CD8-positive, alpha-beta memory T cell (primary cell): Measurements from ENCODE around the gene VCL. TPM values are rescaled to one million over a fixed set of nuclear protein-coding genes. Genes with fewer than 3 reads are reported as not detected.
A peak's percentile ranks its signal among the peaks of the same experiment; 100 is the strongest.
"Not testable (repeated sequence)": the region's sequence is repeated elsewhere in the genome, so short reads cannot be mapped to it uniquely, and the experiment has no call there.

Source experiments
- CTCF ChIA-PET: fragments of 350-600 bp; sonication (Branson Sonifier 250); formaldehyde crosslinking; loops from one replicate; lab custom pipeline; 2021; ENCODE audit warnings: antibody characterized with exemption; lab: Charles Lee
- POLR2A ChIA-PET: fragments of 350-600 bp; sonication (Branson Sonifier 250); formaldehyde crosslinking; loops from one replicate; lab custom pipeline; 2021; ENCODE audit warnings: antibody characterized with exemption; lab: Charles Lee
- DNase-seq, 5 donors: peaks; one replicate each; pipeline versions ENCODE4 v3.0.0 to v3.0.0-alpha.2; 2020 to 2022; ENCODE audit warnings: mixed read lengths in 1 of 5
- H3K27ac ChIP-seq: one replicate; pipeline ENCODE4 v1.7.0; 2013; ENCODE audit warnings: low read depth, mild to moderate bottlenecking, low read length, moderate library complexity
- H3K27me3 ChIP-seq: 2 replicates; pipeline ENCODE4 v1.7.0; 2013; ENCODE audit warnings: low read length, mild to moderate bottlenecking; ENCODE audit not compliant: insufficient read depth, poor library complexity, severe bottlenecking
- H3K36me3 ChIP-seq: 2 replicates; pipeline ENCODE4 v1.7.0; 2013; ENCODE audit warnings: mild to moderate bottlenecking, low read length, moderate library complexity; ENCODE audit not compliant: insufficient read depth
- H3K4me1 ChIP-seq: 2 replicates; pipeline ENCODE4 v1.7.0; 2013; ENCODE audit warnings: mild to moderate bottlenecking, low read length, moderate library complexity; ENCODE audit not compliant: insufficient read depth
- H3K4me3 ChIP-seq: 2 replicates; pipeline ENCODE4 v1.7.0; 2013; ENCODE audit warnings: mild to moderate bottlenecking, low read length
- H3K9me3 ChIP-seq: 2 replicates; pipeline ENCODE4 v1.7.0; 2013; ENCODE audit warnings: mild to moderate bottlenecking, low read length
- H3K27ac Mint-ChIP-seq, 8 donors: one replicate each; pipeline ENCODE4 v1.8.0; 2020 to 2021; ENCODE audit warnings: mixed read lengths in 8 of 8, mild to moderate bottlenecking in 6 of 8, inconsistent platforms in 3 of 8, moderate library complexity in 3 of 8
- H3K27me3 Mint-ChIP-seq, 2 donors: one replicate each; pipeline ENCODE4 v1.8.0; 2020 to 2021; ENCODE audit warnings: mixed read lengths in 2 of 2, mild to moderate bottlenecking in 1 of 2, moderate library complexity in 1 of 2
- H3K36me3 Mint-ChIP-seq, 3 donors: one replicate each; pipeline ENCODE4 v1.8.0; 2020 to 2021; ENCODE audit warnings: mixed read lengths in 3 of 3, inconsistent platforms in 1 of 3, mild to moderate bottlenecking in 1 of 3
- H3K4me1 Mint-ChIP-seq, 3 donors: one replicate each; pipeline ENCODE4 v1.8.0; 2020 to 2021; ENCODE audit warnings: mixed read lengths in 3 of 3, inconsistent platforms in 1 of 3, mild to moderate bottlenecking in 1 of 3
- H3K4me3 Mint-ChIP-seq, 7 donors: one replicate each; pipeline ENCODE4 v1.8.0; 2020 to 2021; ENCODE audit warnings: mixed read lengths in 7 of 7, mild to moderate bottlenecking in 6 of 7, moderate library complexity in 4 of 7, inconsistent platforms in 2 of 7
- H3K9me3 Mint-ChIP-seq, 5 donors: one replicate each; pipeline ENCODE4 v1.8.0; 2020 to 2022; ENCODE audit warnings: mixed read lengths in 5 of 5, mild to moderate bottlenecking in 3 of 5, moderate library complexity in 2 of 5, inconsistent platforms in 1 of 5
- polyA plus RNA-seq: library from polyadenylated mRNA; unstranded; fragments of 300-500 nt; fragmentation: Illumina TruSeq; gene quantifications from one replicate; pipeline ENCODE4 v1.2.3, GENCODE V29; 2021
- total RNA-seq, 2 experiments: library from RNA; stranded (reverse); gene quantifications; one replicate each; pipeline ENCODE4 v1.2.3, GENCODE V29; 2021

VCL gene
- total and polyA plus RNA-seq, 3 experiments from 2014 or later = 30.6 to 43.7 (median 31.2) TPM

- Mint-ChIP-seq H3K4me3 (no peak overlapping the region), H3K27ac (peak overlapping the region in 5 of 8 donors; percentile 3 to 91 (median 24)), H3K9me3 (no peaks in the 10 kb centered on the region), H3K27me3 (no peaks in the 10 kb centered on the region), H3K4me1 (peaks cover 23 to 44% (median 30%) of the 10 kb centered on the region in 3 donors), H3K36me3 (peaks cover 0 to 5% (median 0%) of the 10 kb centered on the region in 3 donors)
- Histone ChIP-seq H3K27me3 (no peaks in the 10 kb centered on the region), H3K4me3 (no peak overlapping the region), H3K4me1 (peaks cover 5% of the 10 kb centered on the region), H3K27ac (no peak overlapping the region), H3K36me3 (no peaks in the 10 kb centered on the region), H3K9me3 (no peaks in the 10 kb centered on the region)
- POLR2A ChIA-PET = no interaction called here
- DNase-seq = no peak
- CTCF ChIA-PET = interaction anchor here (1.1 to 1.4 kb wide), 2 partner anchors 85 to 139 kb away, joined by 3 read pairs; no protein-coding TSS in a partner anchor
These were observed 27.6 kb downstream of the VCL start for GRCh38 chr10:74025380-74025978.

DNA sequence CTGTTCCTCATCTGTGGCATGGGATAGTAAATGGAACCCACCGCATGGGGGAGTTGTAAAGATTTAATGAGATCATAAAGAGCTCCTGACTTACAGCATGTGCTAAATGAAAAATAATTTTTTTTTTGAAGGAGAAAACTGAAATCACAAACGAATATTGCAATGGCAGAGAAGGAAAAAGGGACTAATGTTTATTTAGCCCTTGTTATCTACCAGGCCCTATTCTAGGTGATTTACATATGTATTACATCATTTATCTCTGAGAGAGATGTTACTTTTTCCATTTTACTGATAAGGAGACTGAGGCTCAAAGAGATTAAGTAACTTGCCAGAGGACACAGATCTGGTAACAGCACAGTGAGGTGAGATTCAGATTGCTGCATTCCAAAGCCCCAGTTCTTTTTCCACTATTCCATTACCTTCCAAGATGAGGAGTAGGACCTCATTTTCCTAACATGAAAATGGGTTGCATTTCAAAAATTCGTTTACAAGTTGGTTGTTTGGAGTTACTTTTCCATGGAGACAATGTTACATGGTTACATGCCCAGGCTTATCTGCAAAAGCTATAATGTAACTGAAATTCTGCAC lies 28.6 kb downstream of the VCL start:
- Histone ChIP-seq H3K4me3 (no peak overlapping the region), H3K27me3 (no peaks in the 10 kb centered on the region), H3K36me3 (no peaks in the 10 kb centered on the region), H3K4me1 (peaks cover 15% of the 10 kb centered on the region), H3K27ac (no peak overlapping the region), H3K9me3 (no peaks in the 10 kb centered on the region)
- ChIA-PET CTCF (interaction anchor here (1.7 kb wide), 1 partner anchor 139 kb away, joined by 3 read pairs; no protein-coding TSS in a partner anchor), POLR2A (no interaction called here)
- DNase-seq = no peak
- Mint-ChIP-seq H3K27ac (peak overlapping the region in 4 of 8 donors; percentile 15 to 61 (median 21)), H3K4me1 (peaks cover 23 to 43% (median 33%) of the 10 kb centered on the region in 3 donors), H3K9me3 (no peaks in the 10 kb centered on the region), H3K36me3 (peaks cover 0 to 5% (median 4%) of the 10 kb centered on the region in 3 donors), H3K27me3 (no peaks in the 10 kb centered on the region), H3K4me3 (no peak overlapping the region)

- Mint-ChIP-seq H3K4me3 (no peak overlapping the region), H3K27ac (no peak overlapping the region), H3K36me3 (peaks cover 0 to 4% (median 2%) of the 10 kb centered on the region in 3 donors), H3K9me3 (no peaks in the 10 kb centered on the region), H3K27me3 (no peaks in the 10 kb centered on the region), H3K4me1 (peaks cover 20 to 38% (median 29%) of the 10 kb centered on the region in 3 donors)
- Histone ChIP-seq H3K36me3 (no peaks in the 10 kb centered on the region), H3K4me3 (no peak overlapping the region), H3K27me3 (no peaks in the 10 kb centered on the region), H3K9me3 (no peaks in the 10 kb centered on the region), H3K4me1 (peaks cover 15% of the 10 kb centered on the region), H3K27ac (no peak overlapping the region)
- DNase-seq = no peak
- ChIA-PET CTCF (interaction anchor here (1.7 kb wide), 1 partner anchor 140 kb away, joined by 3 read pairs; no protein-coding TSS in a partner anchor), POLR2A (no interaction called here)
These were observed 29.8 kb downstream of the VCL start for GRCh38 chr10:74027702-74028101.

DNA sequence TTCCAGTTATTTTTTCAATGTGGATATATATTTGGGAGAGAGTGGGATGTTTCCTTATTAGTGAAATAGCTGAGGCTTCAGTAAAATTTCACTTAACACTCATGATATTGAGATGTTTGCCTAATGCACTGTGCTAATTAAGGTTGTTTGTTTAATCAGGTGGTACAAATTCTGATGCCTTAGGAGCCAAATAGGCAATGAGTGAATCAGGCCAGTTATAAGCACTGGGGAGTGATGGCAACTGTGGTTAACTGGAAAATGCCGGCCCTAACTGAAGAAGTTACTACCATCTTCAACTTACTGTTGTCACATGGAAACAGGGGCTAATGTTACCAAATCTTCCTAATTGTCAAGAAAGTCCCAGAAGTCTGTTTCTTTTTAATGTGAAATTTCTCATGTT lies 32.0 kb downstream of the VCL start:
- ChIA-PET CTCF (interaction anchor here (1.6 kb wide), 1 partner anchor 141 kb away, joined by 3 read pairs; no protein-coding TSS in a partner anchor), POLR2A (no interaction called here)
- Mint-ChIP-seq H3K9me3 (no peaks in the 10 kb centered on the region), H3K4me3 (no peak overlapping the region), H3K36me3 (peaks cover 0 to 4% (median 0%) of the 10 kb centered on the region in 3 donors), H3K27me3 (no peaks in the 10 kb centered on the region), H3K27ac (peak overlapping the region in 2 of 8 donors; percentile 50 to 51), H3K4me1 (peaks cover 32 to 48% (median 36%) of the 10 kb centered on the region in 3 donors)
- H3K4me1 ChIP-seq = peaks cover 22% of the 10 kb centered on the region
- H3K4me3 ChIP-seq = no peak overlapping the region
- H3K36me3 ChIP-seq = no peaks in the 10 kb centered on the region
- H3K9me3 ChIP-seq = no peaks in the 10 kb centered on the region
- H3K27me3 ChIP-seq = no peaks in the 10 kb centered on the region
- no peak overlapping the region for H3K27ac ChIP-seq
- DNase-seq = no peak

DNA sequence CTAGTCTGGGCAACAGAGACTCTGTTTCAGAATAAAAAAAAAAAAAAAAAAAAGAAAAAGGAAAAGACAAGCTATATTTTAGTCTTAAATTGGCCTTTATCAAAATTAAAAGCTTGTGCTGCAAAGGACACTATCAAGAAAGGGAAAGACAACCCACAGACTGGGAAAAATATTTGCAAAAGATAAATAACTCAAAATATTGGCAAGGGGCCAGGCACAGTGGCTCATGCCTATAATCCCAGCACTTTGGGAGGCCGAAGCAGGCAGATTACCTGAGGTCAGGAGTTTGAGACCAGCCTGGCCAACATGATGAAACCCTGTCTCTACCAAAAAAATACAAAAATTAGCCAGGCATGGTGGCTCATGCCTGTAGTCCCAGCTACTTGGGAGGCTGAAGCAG lies 34.3 kb downstream of the VCL start:
- ChIA-PET POLR2A (interaction anchor here (0.6 kb wide), 1 partner anchor 1151 kb away, joined by 14 read pairs; no protein-coding TSS in a partner anchor), CTCF (interaction anchor here (0.6 kb wide), 1 partner anchor 187 kb away, joined by 4 read pairs; no protein-coding TSS in a partner anchor)
- Mint-ChIP-seq H3K27ac (peak overlapping the region in 1 of 8 donors; percentile 10), H3K4me1 (peaks cover 33 to 40% (median 39%) of the 10 kb centered on the region in 3 donors)
- not testable (repeated sequence) for H3K4me3 Mint-ChIP-seq, DNase-seq, H3K27me3 ChIP-seq, H3K9me3 ChIP-seq, H3K36me3 Mint-ChIP-seq, H3K27ac ChIP-seq, H3K36me3 ChIP-seq, H3K4me3 ChIP-seq, H3K27me3 Mint-ChIP-seq, H3K9me3 Mint-ChIP-seq
- peaks cover 17% of the 10 kb centered on the region for H3K4me1 ChIP-seq

- ChIA-PET POLR2A (no interaction called here), CTCF (interaction anchor here (4.4 kb wide), 1 partner anchor 147 kb away, joined by 30 read pairs; no protein-coding TSS in a partner anchor)
These were observed 35.2 kb downstream of the VCL start for GRCh38 chr10:74032900-74033655.

GRCh38 chr10:74033702-74034101 lies 35.8 kb downstream of the VCL start:
- peaks cover 32 to 40% (median 39%) of the 10 kb centered on the region in 3 donors for H3K4me1 Mint-ChIP-seq

More at GRCh38 chr10:74032900-74033655, 35.2 kb downstream of the VCL start:
- Histone ChIP-seq H3K4me3 (no peak overlapping the region), H3K27me3 (no peaks in the 10 kb centered on the region), H3K9me3 (no peaks in the 10 kb centered on the region), H3K27ac (no peak overlapping the region), H3K4me1 (peaks cover 17% of the 10 kb centered on the region), H3K36me3 (no peaks in the 10 kb centered on the region)
- Mint-ChIP-seq H3K4me3 (no peak overlapping the region), H3K36me3 (peaks cover 0 to 10% (median 2%) of the 10 kb centered on the region in 3 donors), H3K27ac (peak overlapping the region in 7 of 8 donors; percentile 8 to 88 (median 74)), H3K27me3 (no peaks in the 10 kb centered on the region), H3K4me1 (peaks cover 32 to 40% (median 39%) of the 10 kb centered on the region in 3 donors), H3K9me3 (no peaks in the 10 kb centered on the region)
- no peak for DNase-seq

More at GRCh38 chr10:74033702-74034101, 35.8 kb downstream of the VCL start:
- no peaks in the 10 kb centered on the region for H3K36me3 ChIP-seq
- POLR2A ChIA-PET = no interaction called here
- no peak overlapping the region for H3K27ac ChIP-seq
- Mint-ChIP-seq H3K9me3 (no peaks in the 10 kb centered on the region), H3K27ac (peak overlapping the region; percentile 8 to 88 (median 58)), H3K27me3 (no peaks in the 10 kb centered on the region), H3K36me3 (peaks cover 0 to 10% (median 2%) of the 10 kb centered on the region in 3 donors), H3K4me3 (no peak overlapping the region)
- H3K4me3 ChIP-seq = no peak overlapping the region
- H3K27me3 ChIP-seq = no peaks in the 10 kb centered on the region
- H3K9me3 ChIP-seq = no peaks in the 10 kb centered on the region
- peaks cover 17% of the 10 kb centered on the region for H3K4me1 ChIP-seq
- DNase-seq = no peak
- CTCF ChIA-PET = interaction anchor here (4.4 kb wide), 1 partner anchor 147 kb away, joined by 30 read pairs; no protein-coding TSS in a partner anchor
